Progenitor cell of endocrine pancreas (in vitro differentiated cells): Measurements from ENCODE around the gene PHLDB1. TPM values are rescaled to one million over a fixed set of nuclear protein-coding genes. Genes with fewer than 3 reads are reported as not detected.
A peak's percentile ranks its signal among the peaks of the same experiment; 100 is the strongest.

Source experiments
- DNase-seq: peaks from one replicate; pipeline ENCODE4 v3.0.0; 2021; ENCODE audit warnings: low spot score; ENCODE audit not compliant: unreplicated experiment
- H3K27ac Mint-ChIP-seq: 2 replicates; pipeline ENCODE4 v1.8.0; 2021; ENCODE audit warnings: mild to moderate bottlenecking, moderate library complexity, mixed read lengths
- H3K27me3 Mint-ChIP-seq: 2 replicates; pipeline ENCODE4 v1.8.0; 2021; ENCODE audit warnings: mixed read lengths
- H3K36me3 Mint-ChIP-seq: 2 replicates; pipeline ENCODE4 v1.8.0; 2022; ENCODE audit warnings: mixed read lengths; ENCODE audit not compliant: insufficient read depth
- H3K4me1 Mint-ChIP-seq: 2 replicates; pipeline ENCODE4 v1.8.0; 2021; ENCODE audit warnings: low read depth, mixed read lengths
- H3K4me3 Mint-ChIP-seq: 2 replicates; pipeline ENCODE4 v1.8.0; 2021; ENCODE audit warnings: low read depth, mild to moderate bottlenecking, moderate library complexity, mixed read lengths
- H3K9me3 Mint-ChIP-seq: 2 replicates; pipeline ENCODE4 v1.8.0; 2021; ENCODE audit warnings: low read depth, mixed read lengths
- CTCF ChIP-seq: fragments of 200-600 bp; sonication (generic); IDR thresholded peaks from one replicate; pipeline ENCODE4 v1.5.0; 2021; ENCODE audit warnings: antibody characterized with exemption, mild to moderate bottlenecking; ENCODE audit not compliant: unreplicated experiment
- total RNA-seq: library from RNA; stranded (reverse); gene quantifications from 2 replicates; pipeline ENCODE4 v1.2.1, GENCODE V29; 2021

Gene PHLDB1
- total RNA-seq, 1 donor from 2014 or later, result 110 TPM

DNA sequence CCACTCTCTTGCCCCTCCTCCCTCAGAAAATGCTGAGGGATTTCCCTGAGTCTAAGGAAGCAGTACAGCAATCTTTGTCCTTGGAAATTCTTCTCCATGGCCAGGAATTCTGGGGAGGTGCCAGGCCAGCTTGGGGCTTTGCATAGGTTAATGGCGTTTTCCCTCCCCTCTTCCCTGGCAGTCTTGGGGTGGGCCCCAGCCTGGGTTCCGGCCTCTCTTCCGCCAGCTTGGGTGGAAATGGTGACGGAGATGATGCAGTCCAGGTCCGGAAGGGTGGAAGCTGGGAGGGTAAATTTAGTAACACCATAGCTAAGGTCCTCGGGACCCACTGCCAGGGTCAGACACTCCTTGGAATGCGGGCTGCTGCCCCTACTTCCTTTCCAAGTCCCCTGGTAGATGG lies 5.0 kb downstream of the PHLDB1 start:
- Mint-ChIP-seq H3K4me1 (peaks cover 36% of the 10 kb centered on the region), H3K27me3 (peaks cover 27% of the 10 kb centered on the region), H3K36me3 (peaks cover 2% of the 10 kb centered on the region), H3K9me3 (no peaks in the 10 kb centered on the region), H3K4me3 (no peak overlapping the region), H3K27ac (no peak overlapping the region)
- TF ChIP-seq CTCF, result no peak
- no peak for DNase-seq

GRCh38 chr11:118614511-118614910 lies 7.1 kb downstream of the PHLDB1 start:
- H3K27me3 Mint-ChIP-seq, result peaks cover 15% of the 10 kb centered on the region
- TF ChIP-seq CTCF, result no peak
- no peak overlapping the region for H3K4me3 Mint-ChIP-seq
- no peaks in the 10 kb centered on the region for H3K9me3 Mint-ChIP-seq
- no peak overlapping the region for H3K27ac Mint-ChIP-seq
- DNase-seq, result no peak
- peaks cover 42% of the 10 kb centered on the region for H3K4me1 Mint-ChIP-seq
- peaks cover 2% of the 10 kb centered on the region for H3K36me3 Mint-ChIP-seq

- peaks cover 43% of the 10 kb centered on the region for H3K4me1 Mint-ChIP-seq
- peaks cover 2% of the 10 kb centered on the region for H3K36me3 Mint-ChIP-seq
- peaks cover 10% of the 10 kb centered on the region for H3K27me3 Mint-ChIP-seq
- no peak for TF ChIP-seq CTCF
- peak; percentile 34 for DNase-seq
- H3K27ac Mint-ChIP-seq, result peak overlapping the region; percentile 86
- H3K4me3 Mint-ChIP-seq, result peak overlapping the region; percentile 22
- H3K9me3 Mint-ChIP-seq, result no peaks in the 10 kb centered on the region
Measured at GRCh38 chr11:118615282-118615975, 8.0 kb downstream of the PHLDB1 start.

GRCh38 chr11:118615976-118616371 lies 8.6 kb downstream of the PHLDB1 start:
- Mint-ChIP-seq H3K4me3 (no peak overlapping the region), H3K4me1 (peaks cover 48% of the 10 kb centered on the region), H3K36me3 (peaks cover 2% of the 10 kb centered on the region), H3K27me3 (peaks cover 10% of the 10 kb centered on the region), H3K9me3 (no peaks in the 10 kb centered on the region), H3K27ac (peak overlapping the region; percentile 66)
- TF ChIP-seq CTCF, result no peak
- DNase-seq, result no peak

DNA sequence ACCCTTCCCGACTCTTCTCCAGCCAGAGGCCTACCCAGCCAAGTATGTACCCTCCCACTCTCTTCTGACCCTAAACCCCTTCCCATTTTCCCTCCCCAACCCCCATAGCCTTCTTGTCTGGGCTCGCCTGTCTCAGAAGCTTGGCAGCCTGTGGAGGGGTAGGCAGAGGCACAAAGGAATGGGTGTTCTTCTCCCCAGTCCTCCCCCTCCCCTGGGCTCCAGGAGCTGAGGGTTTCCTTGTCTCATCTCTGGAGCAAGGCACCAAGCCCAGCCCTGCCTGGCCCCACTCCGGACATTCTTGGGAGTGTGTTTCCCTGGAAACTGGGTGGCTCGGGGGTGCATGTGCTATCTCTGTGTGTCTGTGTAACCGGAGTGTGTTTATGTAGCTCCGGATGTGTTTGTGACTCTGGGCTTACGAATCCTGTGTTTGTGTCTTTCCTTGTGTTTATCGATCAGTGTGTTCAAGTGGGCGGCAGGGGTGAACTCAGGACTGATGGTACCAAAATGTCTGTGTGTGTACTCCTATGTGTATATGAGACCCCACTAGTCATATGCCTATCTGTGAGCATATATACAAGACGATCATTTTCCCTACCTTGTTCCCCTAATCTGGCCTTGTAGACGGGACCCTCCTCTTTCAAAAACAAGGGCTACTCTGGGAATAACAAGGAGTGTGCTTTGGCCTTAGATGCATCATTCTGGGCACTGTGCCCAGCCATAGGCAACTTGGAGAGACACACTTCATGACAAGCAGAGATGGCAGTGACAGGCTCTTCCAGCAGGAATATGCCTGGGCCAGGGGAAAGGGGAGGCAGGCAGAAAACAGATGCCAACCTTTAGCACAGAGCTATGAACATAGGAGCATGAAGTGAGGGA lies 10.9 kb downstream of the PHLDB1 start:
- DNase-seq, result no peak
- TF ChIP-seq CTCF, result no peak
- no peaks in the 10 kb centered on the region for H3K27me3 Mint-ChIP-seq
- H3K4me3 Mint-ChIP-seq, result no peak overlapping the region
- H3K9me3 Mint-ChIP-seq, result no peaks in the 10 kb centered on the region
- H3K4me1 Mint-ChIP-seq, result peaks cover 52% of the 10 kb centered on the region
- H3K27ac Mint-ChIP-seq, result peak overlapping the region; percentile 60
- peaks cover 2% of the 10 kb centered on the region for H3K36me3 Mint-ChIP-seq
